RWPE2 (cell line): Measurements from ENCODE around the gene GADD45B.

Experiments
- ATAC-seq: fragments of 200-7000 bp; cut with Tn5 transposase; 3 replicates; pipeline ENCODE4 v1.9.1; 2021; ENCODE audit warnings: low read depth
- DNase-seq: peaks from one replicate; pipeline ENCODE4 v3.0.0-alpha.2; 2020; ENCODE audit warnings: low spot score
- H3K27ac ChIP-seq: fragments of 450-650 bp; 2 replicates; pipeline ENCODE4 v1.5.1; 2017; ENCODE audit warnings: mild to moderate bottlenecking; ENCODE audit not compliant: poor library complexity, severe bottlenecking
- H3K27me3 ChIP-seq: fragments of 250-450 bp; sonication (Bioruptor Pico); 2 replicates; pipeline ENCODE4 v1.5.1; 2021; ENCODE audit warnings: mild to moderate bottlenecking, moderate library complexity; ENCODE audit not compliant: insufficient read depth, poor library complexity, severe bottlenecking
- H3K36me3 ChIP-seq: fragments of 250-450 bp; sonication (Bioruptor Pico); 2 replicates; pipeline ENCODE4 v1.5.1; 2020; ENCODE audit warnings: low read depth, mild to moderate bottlenecking, moderate library complexity
- H3K4me1 ChIP-seq: fragments of 250-450 bp; sonication (Bioruptor Pico); 2 replicates; pipeline ENCODE4 v1.5.1; 2021; ENCODE audit warnings: mild to moderate bottlenecking, moderate library complexity; ENCODE audit not compliant: insufficient read depth, poor library complexity, severe bottlenecking
- H3K4me3 ChIP-seq: fragments of 250-450 bp; sonication (Bioruptor Pico); 2 replicates; pipeline ENCODE4 v1.5.1; 2021; ENCODE audit warnings: mild to moderate bottlenecking, moderate library complexity; ENCODE audit not compliant: severe bottlenecking
- H3K9me3 ChIP-seq: fragments of 250-450 bp; sonication (Bioruptor Pico); 2 replicates; pipeline ENCODE4 v1.5.1; 2021; ENCODE audit warnings: mild to moderate bottlenecking, moderate library complexity; ENCODE audit not compliant: severe bottlenecking
- TF ChIP-seq, protein P1 (sequence below): fragments of 450-650 bp; IDR thresholded peaks from one replicate; pipeline ENCODE4 v1.5.1; 2017; ENCODE audit warnings: mild to moderate bottlenecking, moderate library complexity; ENCODE audit not compliant: poor library complexity, severe bottlenecking

Gene GADD45B

DNA sequence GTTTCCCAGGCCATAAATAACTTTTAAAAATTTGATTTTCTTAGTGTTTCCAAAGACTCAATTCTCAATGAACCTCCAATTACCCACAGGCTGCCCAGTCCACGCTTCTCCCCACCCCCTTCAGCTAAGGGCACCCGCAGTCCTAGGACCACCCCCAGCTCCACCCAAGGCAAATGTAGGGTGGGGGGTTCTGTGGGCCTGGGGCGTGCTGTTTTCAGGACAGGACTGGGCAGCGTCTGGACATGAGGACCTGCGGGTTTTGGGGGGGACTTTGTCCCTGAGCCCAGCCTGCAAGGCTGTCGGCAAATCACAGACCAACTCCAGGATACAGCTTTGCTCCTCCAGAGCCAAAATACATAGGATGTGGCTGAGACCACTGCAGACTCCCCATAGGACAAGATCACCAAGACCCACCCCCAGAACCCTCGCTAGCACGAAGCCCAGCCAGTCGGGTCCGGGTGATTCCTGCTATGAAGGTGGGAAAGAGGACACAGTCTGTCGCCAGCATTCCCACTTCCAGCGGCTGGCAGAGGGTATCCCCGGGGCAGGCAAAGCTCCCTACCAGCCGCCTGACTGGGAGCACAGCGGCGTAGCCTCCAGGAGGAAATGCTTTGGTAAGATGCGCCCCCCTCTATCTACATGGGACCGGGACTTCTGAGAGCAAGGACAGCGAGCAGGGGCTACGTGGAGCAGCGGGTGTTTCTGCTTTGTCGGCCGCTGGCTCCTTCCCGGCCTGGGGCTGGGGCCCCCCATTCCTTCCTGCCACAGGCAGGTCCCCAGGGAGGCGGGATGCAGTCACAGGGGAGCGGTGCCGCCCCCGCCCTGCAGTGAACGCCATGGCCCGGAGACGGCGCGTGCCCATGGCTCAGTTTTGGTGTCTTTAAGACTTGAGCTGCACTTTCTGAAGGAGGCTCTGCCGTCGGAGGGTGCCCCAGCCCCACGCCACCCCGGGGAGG lies 46.9 kb upstream of the GADD45B start:
- Histone ChIP-seq H3K4me3 (no peak overlapping the region), H3K27me3 (no peaks in the 10 kb centered on the region), H3K9me3 (no peaks in the 10 kb centered on the region), H3K27ac (no peak overlapping the region), H3K36me3 (peaks cover 34% of the 10 kb centered on the region), H3K4me1 (peaks cover 4% of the 10 kb centered on the region)
- TF ChIP-seq, protein P1, sequence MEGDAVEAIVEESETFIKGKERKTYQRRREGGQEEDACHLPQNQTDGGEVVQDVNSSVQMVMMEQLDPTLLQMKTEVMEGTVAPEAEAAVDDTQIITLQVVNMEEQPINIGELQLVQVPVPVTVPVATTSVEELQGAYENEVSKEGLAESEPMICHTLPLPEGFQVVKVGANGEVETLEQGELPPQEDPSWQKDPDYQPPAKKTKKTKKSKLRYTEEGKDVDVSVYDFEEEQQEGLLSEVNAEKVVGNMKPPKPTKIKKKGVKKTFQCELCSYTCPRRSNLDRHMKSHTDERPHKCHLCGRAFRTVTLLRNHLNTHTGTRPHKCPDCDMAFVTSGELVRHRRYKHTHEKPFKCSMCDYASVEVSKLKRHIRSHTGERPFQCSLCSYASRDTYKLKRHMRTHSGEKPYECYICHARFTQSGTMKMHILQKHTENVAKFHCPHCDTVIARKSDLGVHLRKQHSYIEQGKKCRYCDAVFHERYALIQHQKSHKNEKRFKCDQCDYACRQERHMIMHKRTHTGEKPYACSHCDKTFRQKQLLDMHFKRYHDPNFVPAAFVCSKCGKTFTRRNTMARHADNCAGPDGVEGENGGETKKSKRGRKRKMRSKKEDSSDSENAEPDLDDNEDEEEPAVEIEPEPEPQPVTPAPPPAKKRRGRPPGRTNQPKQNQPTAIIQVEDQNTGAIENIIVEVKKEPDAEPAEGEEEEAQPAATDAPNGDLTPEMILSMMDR, result no peak
- ATAC-seq, result no peak
- peak; percentile 53 for DNase-seq

DNA sequence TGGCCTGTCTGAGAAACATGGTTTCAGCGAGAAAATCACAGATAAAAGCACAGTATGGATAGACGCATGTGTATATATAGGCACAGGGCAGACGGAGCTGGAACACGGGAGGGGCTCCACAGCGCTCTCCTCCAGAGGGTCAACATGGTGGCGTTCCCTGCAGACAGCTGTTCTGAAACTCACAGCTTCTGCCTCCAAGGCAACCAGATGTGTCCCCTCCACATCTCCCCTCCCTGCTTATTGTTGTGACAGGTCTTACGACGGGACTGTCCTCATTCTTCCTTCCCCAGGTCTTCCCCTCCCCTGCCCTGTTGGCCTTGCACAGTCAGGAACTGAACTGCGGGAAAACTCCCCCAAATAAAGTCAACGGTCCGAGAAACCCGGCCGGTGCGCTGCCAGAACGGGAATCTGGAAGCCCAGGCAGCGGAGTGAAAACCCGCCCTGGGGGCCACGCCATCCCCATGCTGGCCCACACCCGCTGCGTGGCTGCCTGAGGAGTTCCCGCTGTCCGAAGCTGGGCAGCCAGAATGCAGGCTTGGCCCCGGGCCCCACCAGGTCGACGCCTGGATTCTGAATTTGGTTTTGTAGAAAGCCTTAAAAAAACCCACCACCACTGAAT lies 45.9 kb upstream of the GADD45B start:
- ATAC-seq (no peak), DNase-seq (no peak)
- H3K9me3 ChIP-seq, result no peaks in the 10 kb centered on the region
- H3K4me1 ChIP-seq, result peaks cover 4% of the 10 kb centered on the region
- H3K27me3 ChIP-seq, result no peaks in the 10 kb centered on the region
- H3K4me3 ChIP-seq, result no peak overlapping the region
- H3K27ac ChIP-seq, result no peak overlapping the region
- TF ChIP-seq, protein P1, result no peak
- peaks cover 39% of the 10 kb centered on the region for H3K36me3 ChIP-seq

GRCh38 chr19:2431318-2432055 lies 44.4 kb upstream of the GADD45B start:
- DNase-seq, result no peak
- TF ChIP-seq, protein P1, result no peak
- no peaks in the 10 kb centered on the region for H3K27me3 ChIP-seq

GRCh38 chr19:2432131-2432848 lies 43.6 kb upstream of the GADD45B start:
- Histone ChIP-seq H3K27ac (no peak overlapping the region), H3K36me3 (peaks cover 40% of the 10 kb centered on the region)

More at GRCh38 chr19:2431318-2432055, 44.4 kb upstream of the GADD45B start:
- H3K9me3 ChIP-seq, result no peaks in the 10 kb centered on the region
- no peak overlapping the region for H3K4me3 ChIP-seq
- peaks cover 38% of the 10 kb centered on the region for H3K36me3 ChIP-seq
- no peaks in the 10 kb centered on the region for H3K4me1 ChIP-seq
- H3K27ac ChIP-seq, result no peak overlapping the region
- ATAC-seq, result no peak

More at GRCh38 chr19:2432131-2432848, 43.6 kb upstream of the GADD45B start:
- TF ChIP-seq, protein P1, result no peak
- DNase-seq (no peak), ATAC-seq (no peak)
- Histone ChIP-seq H3K4me1 (no peaks in the 10 kb centered on the region), H3K9me3 (no peaks in the 10 kb centered on the region), H3K27me3 (no peaks in the 10 kb centered on the region), H3K4me3 (no peak overlapping the region)
